Stimulated activated CD8-positive, alpha-beta memory T cell treated with anti-CD3 and anti-CD28 coated beads, Interleukin-12 subunit alpha, Interleukin-12 subunit beta, amount 100 ng/mL, for 4 hours (primary cell): ENCODE data around the gene RGS11.
"Not testable (repeated sequence)": the region's sequence is repeated elsewhere in the genome, so short reads cannot be mapped to it uniquely, and the experiment has no call there.

Experiments used
- DNase-seq: peaks from one replicate; pipeline ENCODE4 v3.0.0-alpha.2; 2020; ENCODE audit warnings: low read depth

Gene RGS11

GRCh38 chr16:263182-263774 lies 12.5 kb downstream of the RGS11 start:
- DNase-seq = no peak

GRCh38 chr16:262121-262745 lies 13.5 kb downstream of the RGS11 start:
- DNase-seq = no peak

- no peak for DNase-seq
These were observed 14.6 kb downstream of the RGS11 start for GRCh38 chr16:261031-261691.

GRCh38 chr16:260326-260725 lies 15.4 kb downstream of the RGS11 start:
- DNase-seq = no peak

GRCh38 chr16:259814-260253 lies 15.9 kb downstream of the RGS11 start:
- no peak for DNase-seq

- no peak for DNase-seq
These were observed 16.5 kb downstream of the RGS11 start for GRCh38 chr16:259226-259625.

GRCh38 chr16:258091-258490 lies 17.7 kb downstream of the RGS11 start:
- not testable (repeated sequence) for DNase-seq

GRCh38 chr16:255183-255582 lies 20.6 kb downstream of the RGS11 start:
- DNase-seq = no peak

- no peak for DNase-seq
These were observed 21.3 kb downstream of the RGS11 start for GRCh38 chr16:254461-254860.

GRCh38 chr16:253833-254232 lies 21.9 kb downstream of the RGS11 start:
- DNase-seq = no peak

GRCh38 chr16:252366-253337 lies 23.1 kb downstream of the RGS11 start:
- no peak for DNase-seq

GRCh38 chr16:249431-249830 lies 26.3 kb downstream of the RGS11 start:
- no peak for DNase-seq

- no peak for DNase-seq
These were observed 28.7 kb downstream of the RGS11 start for GRCh38 chr16:247027-247426.

GRCh38 chr16:245105-245504 lies 30.6 kb downstream of the RGS11 start:
- DNase-seq = no peak

GRCh38 chr16:243348-243747 lies 32.4 kb downstream of the RGS11 start:
- DNase-seq = no peak

GRCh38 chr16:242281-242680 lies 33.5 kb downstream of the RGS11 start:
- DNase-seq = no peak

GRCh38 chr16:240559-240958 lies 35.2 kb downstream of the RGS11 start:
- DNase-seq = no peak

GRCh38 chr16:239948-240277 lies 35.8 kb downstream of the RGS11 start:
- no peak for DNase-seq

GRCh38 chr16:234468-235305 lies 41.1 kb downstream of the RGS11 start, which contains the start of gene FAM234A:
FAM234A (plus strand) TSS chr16:234821; CDS start chr16:254414, 19,593 bp downstream.
- peak; percentile 93 for DNase-seq

- DNase-seq = no peak
These were observed 44.8 kb downstream of the RGS11 start for GRCh38 chr16:230949-231348.

GRCh38 chr16:230351-230750 lies 45.4 kb downstream of the RGS11 start:
- not testable (repeated sequence) for DNase-seq
